GM20000 (cell line): ENCODE measurements around the gene RPL7A.
"Not testable (repeated sequence)": the region's sequence is repeated elsewhere in the genome, so short reads cannot be mapped to it uniquely, and the experiment has no call there.

Source experiments
- DNase-seq: peaks from one replicate; pipeline ENCODE4 v3.0.0; 2012; ENCODE audit warnings: low spot score
- CTCF ChIP-seq: IDR thresholded peaks from 2 replicates; pipeline ENCODE4 v1.5.1; 2012; ENCODE audit warnings: mild to moderate bottlenecking, control low read depth; ENCODE audit errors: extremely low read depth, missing control alignments

Gene RPL7A

GRCh38 chr9:133385452-133385851 lies 37.4 kb downstream of the RPL7A start:
- TF ChIP-seq CTCF = no peak

GRCh38 chr9:133386338-133386737 lies 38.3 kb downstream of the RPL7A start:
- TF ChIP-seq CTCF = no peak
- DNase-seq = no peak

More at GRCh38 chr9:133385452-133385851, 37.4 kb downstream of the RPL7A start:
- no peak for DNase-seq

GRCh38 chr9:133387680-133388079 lies 39.7 kb downstream of the RPL7A start:
- no peak for DNase-seq
- no peak for TF ChIP-seq CTCF

GRCh38 chr9:133389025-133389557 lies 41.1 kb downstream of the RPL7A start:
- DNase-seq = no peak
- no peak for TF ChIP-seq CTCF

GRCh38 chr9:133389562-133389961 lies 41.5 kb downstream of the RPL7A start:
- no peak for DNase-seq
- TF ChIP-seq CTCF = no peak

GRCh38 chr9:133390713-133391112 lies 42.7 kb downstream of the RPL7A start:
- no peak for DNase-seq
- no peak for TF ChIP-seq CTCF

- not testable (repeated sequence) for DNase-seq
Measured at GRCh38 chr9:133391449-133391848, 43.4 kb downstream of the RPL7A start.

- not testable (repeated sequence) for DNase-seq
Measured at GRCh38 chr9:133392308-133392707, 44.3 kb downstream of the RPL7A start.
